Activated CD4-positive, CD25-positive, alpha-beta regulatory T cell (primary cell): ENCODE results near the gene FAM200B.

Experiments used
- DNase-seq, 4 experiments: peaks; one replicate each; lab custom pipeline; 2025; lab: John Stamatoyannopoulos, UW

FAM200B gene

GRCh38 chr4:15668566-15669435 is 12.8 kb upstream of the FAM200B start:
- DNase-seq = no peak

- DNase-seq = no peak
These were observed 11.1 kb upstream of the FAM200B start for GRCh38 chr4:15670576-15670975.

- no peak for DNase-seq
These were observed 9.5 kb upstream of the FAM200B start for GRCh38 chr4:15672101-15672500.

GRCh38 chr4:15673337-15673736 is 8.3 kb upstream of the FAM200B start:
- DNase-seq = no peak

DNA sequence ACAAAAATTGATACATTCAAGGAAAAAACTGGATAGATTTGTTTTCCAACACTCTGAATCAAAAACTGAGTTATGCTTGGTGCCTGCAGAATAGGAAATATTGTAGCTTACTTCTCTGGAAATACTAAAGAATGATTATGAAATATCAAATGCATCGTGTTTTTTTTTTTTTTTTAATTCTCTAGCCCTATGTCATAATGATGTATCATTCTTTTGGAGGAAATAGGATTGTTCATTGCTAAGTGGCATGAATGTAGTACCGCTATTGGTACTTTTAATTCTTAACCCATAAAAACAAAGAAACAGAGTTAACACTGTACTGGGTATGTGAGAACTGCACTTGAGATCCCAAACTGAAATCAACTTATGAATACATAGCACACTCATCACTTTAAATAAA is 7.6 kb upstream of the FAM200B start:
- DNase-seq = no peak

GRCh38 chr4:15674926-15675325 is 6.7 kb upstream of the FAM200B start:
- no peak for DNase-seq

- DNase-seq = no peak
These were observed 6.3 kb upstream of the FAM200B start for GRCh38 chr4:15675356-15675755.

- no peak for DNase-seq
These were observed 5.6 kb upstream of the FAM200B start for GRCh38 chr4:15676039-15676438.

GRCh38 chr4:15676899-15677298 is 4.7 kb upstream of the FAM200B start:
- DNase-seq = no peak

- no peak for DNase-seq
These were observed 4.1 kb upstream of the FAM200B start for GRCh38 chr4:15677507-15677988.

DNA sequence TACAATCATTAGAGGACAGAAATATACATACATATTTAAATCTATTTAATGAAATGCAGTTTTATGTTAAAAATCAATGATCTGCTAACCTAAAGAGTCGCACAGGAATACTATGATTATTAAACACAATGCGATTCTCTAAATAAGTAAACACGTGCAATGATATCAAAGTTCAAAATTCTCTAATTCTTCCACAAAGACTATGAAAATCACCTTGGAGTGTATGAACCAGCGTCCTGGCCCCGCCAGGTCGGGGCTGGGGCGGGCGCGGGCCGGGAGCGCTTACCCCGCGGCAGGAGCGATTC is 608 bp upstream of the FAM200B start:
- no peak for DNase-seq

GRCh38 chr4:15682242-15683142 is 865 bp downstream of the FAM200B start:
- no peak for DNase-seq

DNA sequence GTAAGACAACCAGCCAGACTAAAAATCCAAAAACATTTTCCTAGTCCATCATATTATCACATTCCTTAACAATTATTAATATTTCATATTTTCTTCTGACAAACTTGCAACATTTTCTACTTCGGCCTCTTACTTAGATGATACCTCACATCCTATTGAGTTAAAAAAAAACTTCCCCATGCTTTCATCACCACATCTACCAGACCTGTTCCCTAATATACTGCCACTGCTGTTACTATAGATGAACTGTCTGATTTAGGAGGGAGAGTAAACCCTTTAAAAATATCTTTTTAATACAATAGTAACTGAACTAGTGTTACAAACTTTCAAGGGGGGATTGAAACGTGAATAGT is 1.5 kb downstream of the FAM200B start:
- DNase-seq = no peak

DNA sequence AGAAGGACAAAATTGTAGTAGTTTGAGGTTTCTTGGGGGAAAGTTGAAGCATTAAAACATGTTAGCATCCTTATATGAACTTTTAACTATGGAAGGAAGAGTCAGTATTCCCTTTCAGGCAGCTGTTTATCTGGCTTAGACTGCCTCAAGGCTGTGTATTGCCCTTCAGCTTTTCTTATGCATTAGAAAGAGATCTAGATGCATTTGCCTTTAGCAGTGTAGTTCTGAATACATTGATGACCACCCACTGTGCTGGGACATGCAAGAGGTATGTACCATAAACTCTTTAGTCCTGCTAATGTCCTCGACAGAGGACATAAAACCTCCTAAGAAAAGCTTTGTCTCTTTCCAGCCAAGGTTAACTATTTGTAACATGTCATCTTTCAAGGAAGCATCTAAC is 2.9 kb downstream of the FAM200B start:
- no peak for DNase-seq

DNA sequence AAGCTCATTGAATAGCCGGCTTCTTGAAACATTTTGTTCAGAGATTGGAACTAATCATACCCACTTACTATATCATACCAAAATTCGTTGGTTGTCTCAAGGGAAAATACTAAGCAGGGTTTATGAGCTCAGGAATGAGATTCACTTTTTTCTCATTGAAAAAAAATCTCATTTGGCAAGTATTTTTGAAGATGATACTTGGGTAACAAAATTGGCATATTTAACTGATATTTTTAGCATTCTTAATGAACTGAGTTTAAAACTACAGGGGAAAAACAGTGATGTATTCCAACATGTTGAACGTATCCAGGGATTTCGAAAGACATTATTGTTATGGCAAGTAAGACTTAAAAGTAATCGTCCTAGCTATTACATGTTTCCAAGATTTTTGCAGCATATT is 6.4 kb downstream of the FAM200B start:
- DNase-seq = no peak

DNA sequence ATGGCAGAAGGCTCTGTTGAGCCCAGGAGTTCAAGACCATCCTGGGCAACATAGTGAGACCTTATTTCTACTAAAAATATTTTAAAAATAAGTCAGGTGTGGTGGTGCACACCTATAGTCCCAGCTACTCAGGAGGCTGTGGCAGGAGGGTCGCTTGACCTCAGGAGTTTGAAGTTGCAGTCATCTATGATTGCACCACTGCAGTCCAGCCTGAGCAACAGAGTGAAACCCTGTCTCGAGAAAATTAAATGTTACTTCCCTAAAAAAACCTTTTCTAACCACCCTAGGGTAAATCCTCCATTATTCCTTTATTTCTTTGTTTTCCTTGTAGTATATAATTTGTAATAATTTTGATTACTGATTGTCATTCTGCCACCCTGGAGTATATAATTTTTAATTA is 7.9 kb downstream of the FAM200B start:
- no peak for DNase-seq

DNA sequence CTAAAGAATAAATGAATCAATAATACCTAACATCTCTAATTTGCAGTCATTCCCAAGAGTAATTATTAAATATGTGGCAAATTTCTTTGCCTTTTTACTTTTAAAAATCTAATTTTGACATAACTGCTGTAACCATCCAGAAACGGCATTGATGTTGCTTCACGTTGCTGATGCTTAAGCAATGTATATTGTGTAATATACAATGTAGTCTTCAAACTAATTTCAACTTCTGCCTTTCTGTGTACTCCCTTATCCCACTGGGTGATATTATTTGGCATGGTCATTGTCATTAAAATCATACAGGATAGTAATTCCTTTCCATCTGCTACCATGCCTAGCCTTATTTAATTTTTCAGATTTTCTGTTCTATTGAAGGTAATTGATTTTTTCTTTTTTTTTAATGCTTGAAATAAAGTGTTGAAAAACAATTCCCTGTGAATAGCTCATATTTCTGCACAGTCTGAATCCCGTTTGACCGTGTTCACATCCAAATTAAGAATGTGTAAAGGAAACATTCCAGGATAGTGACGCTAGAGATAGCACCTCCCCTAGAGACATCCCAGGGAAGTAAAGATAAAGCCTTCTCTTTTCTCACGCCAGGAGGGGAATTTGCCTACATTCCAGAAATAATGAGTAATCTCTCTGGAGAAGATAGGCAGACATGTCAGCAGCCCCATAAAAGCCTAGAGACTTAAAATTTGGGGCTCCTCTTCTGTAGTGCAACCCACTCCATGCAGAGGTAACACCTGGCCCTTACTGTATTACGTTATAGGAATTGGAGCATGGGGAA is 8.6 kb downstream of the FAM200B start:
- DNase-seq = no peak

GRCh38 chr4:15691346-15692135 is 9.9 kb downstream of the FAM200B start:
- no peak for DNase-seq

GRCh38 chr4:15692602-15693001 is 11.0 kb downstream of the FAM200B start:
- no peak for DNase-seq

- DNase-seq = no peak
These were observed 12.8 kb downstream of the FAM200B start for GRCh38 chr4:15694431-15694830.

DNA sequence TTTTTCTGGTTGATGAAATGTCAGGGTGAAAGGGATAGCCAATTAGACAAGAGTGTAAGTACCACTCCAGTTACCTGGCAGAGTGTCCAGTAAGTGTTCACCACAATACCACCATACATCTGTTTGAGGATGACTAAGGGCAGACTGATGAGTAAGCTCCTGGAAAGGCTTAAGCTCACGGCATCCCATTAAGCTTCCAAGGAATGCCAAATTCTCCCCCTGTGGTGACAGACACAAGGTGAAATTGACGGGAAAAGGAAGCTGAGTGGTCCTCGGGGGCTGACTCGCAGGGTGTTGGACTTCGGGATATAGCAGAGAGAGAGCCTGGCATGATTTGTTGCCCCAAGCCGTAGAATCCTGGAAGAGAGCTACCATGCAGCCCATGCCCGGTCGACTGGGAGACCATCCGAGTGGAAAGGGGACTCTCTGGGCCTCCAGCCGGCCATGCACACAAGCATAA is 13.6 kb downstream of the FAM200B start:
- no peak for DNase-seq
